ENCODE measurements around the gene PTCD3. TPM values are rescaled to one million over a fixed set of nuclear protein-coding genes. Genes with fewer than 3 reads are reported as not detected.

Gene PTCD3
- total RNA-seq, 2 donors from 2014 or later = 96.2 to 108 TPM

- DNase-seq = no peak
- H3K4me3 ChIP-seq = no peak overlapping the region
- no peak overlapping the region for H3K27ac ChIP-seq
- H3K36me3 ChIP-seq = no peaks in the 10 kb centered on the region
- peaks cover 6% of the 10 kb centered on the region for H3K4me1 ChIP-seq
- TF ChIP-seq CTCF (IDR thresholded peaks at IDR 0.05) = no peak
- H3K9me3 ChIP-seq = no peaks in the 10 kb centered on the region
- no peaks in the 10 kb centered on the region for H3K27me3 ChIP-seq
- H3K9ac ChIP-seq (ENCODE audit: low read depth in 2 of 2, low read length in 2 of 2) = no peak overlapping the region
- intact Hi-C loops (cut with DNase I) = no loop called here
Observed at GRCh38 chr2:86082756-86083155, 23.3 kb upstream of the PTCD3 start.

DNA sequence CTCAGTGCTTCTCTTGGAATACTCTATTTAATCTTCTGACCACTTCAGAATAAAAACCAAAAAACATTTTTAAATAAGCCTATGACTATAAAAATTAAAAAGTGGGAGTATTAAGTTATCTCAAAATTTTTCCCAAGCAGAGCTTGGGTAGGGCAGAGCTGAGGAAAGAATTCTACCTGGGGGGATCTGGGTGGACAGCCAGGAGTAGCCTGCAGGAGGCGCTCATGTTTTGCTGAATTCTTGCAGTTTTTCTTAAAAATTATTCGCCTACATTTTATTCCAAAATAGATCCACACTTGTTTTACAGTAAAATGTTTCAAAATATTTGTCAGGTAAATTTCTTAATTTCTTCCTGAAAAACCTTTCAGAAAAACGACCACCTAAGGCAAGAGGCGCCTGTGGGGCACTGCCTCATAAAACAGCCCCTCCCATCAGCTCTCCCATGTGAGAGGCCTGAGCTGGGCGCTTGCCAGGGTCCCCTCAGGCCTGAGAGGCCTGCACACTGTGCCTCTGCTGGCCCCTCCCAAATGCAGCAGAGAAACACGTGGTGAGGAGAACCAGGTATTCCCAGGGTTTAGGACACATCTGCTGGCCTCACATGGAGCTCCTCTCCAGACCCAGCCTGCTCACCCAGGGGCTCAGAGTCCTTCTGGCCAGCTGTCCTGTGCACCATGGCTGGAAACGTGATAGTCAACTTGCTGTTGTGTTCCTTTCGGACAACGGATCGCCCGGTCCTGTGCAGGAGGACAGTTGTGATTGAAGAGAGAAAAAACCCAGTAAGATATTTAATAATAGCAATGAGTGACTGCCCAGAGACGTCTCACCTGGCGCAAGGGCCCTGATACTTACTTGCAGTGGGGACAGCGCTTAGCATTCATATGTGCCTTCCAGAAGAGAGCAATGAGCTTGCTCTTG, 17.8 kb upstream of the PTCD3 start:
- no peak for TF ChIP-seq CTCF (IDR thresholded peaks at IDR 0.05)
- Histone ChIP-seq H3K27me3 (no peaks in the 10 kb centered on the region), H3K4me3 (no peak overlapping the region), H3K9me3 (no peaks in the 10 kb centered on the region), H3K9ac (ENCODE audit: low read depth in 2 of 2, low read length in 2 of 2) (no peak overlapping the region), H3K4me1 (no peaks in the 10 kb centered on the region), H3K27ac (no peak overlapping the region), H3K36me3 (peaks cover 8% of the 10 kb centered on the region)
- DNase-seq = no peak
- intact Hi-C loops (cut with DNase I) = no loop called here

- Histone ChIP-seq H3K9me3 (no peaks in the 10 kb centered on the region), H3K27me3 (no peaks in the 10 kb centered on the region), H3K9ac (ENCODE audit: low read depth in 2 of 2, low read length in 2 of 2) (no peak overlapping the region), H3K27ac (no peak overlapping the region), H3K36me3 (peaks cover 8% of the 10 kb centered on the region), H3K4me3 (no peak overlapping the region), H3K4me1 (no peaks in the 10 kb centered on the region)
- no peak for DNase-seq
- TF ChIP-seq CTCF (IDR thresholded peaks at IDR 0.05) = no peak
- intact Hi-C loops (cut with DNase I) = no loop called here
Observed at GRCh38 chr2:86094229-86094628, 11.8 kb upstream of the PTCD3 start.

DNA sequence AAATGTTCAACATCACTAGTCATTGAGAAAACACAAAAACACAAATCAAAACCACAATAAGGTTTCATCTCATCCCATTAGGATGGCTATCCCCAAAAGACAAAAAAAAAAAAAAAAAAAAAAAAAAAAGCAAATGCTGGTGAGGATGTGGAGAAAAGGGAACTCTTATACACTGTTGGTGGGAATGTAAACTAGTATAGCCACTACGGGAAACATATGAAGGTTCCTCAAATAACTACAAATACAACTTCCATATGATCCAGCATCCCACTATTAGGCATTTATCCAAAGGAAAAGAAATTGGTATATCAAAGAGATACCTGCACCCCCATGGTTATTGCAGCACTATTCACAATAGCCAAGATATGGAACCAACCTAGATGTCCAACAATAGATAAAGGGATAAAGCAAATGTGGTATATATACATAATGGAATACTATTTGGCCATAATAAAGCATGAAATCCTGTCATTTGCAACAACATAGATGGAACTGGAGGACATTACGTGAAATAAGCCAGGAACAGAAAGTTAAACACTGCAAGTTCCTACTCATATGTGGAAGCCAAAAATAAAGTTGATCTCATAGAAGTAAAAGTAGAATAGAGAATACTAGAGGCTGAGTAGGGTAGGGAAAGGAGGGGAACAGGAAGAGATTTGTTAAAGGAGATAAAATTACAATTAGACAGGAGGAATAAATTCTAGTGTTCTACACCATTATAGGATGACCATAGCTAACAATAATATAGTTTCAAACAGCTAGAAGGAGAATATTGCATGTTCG, 8.7 kb upstream of the PTCD3 start:
- no peak overlapping the region for H3K27ac ChIP-seq
- intact Hi-C loops (cut with DNase I) = no loop called here
- H3K36me3 ChIP-seq = no peaks in the 10 kb centered on the region

More for the DNA sequence above, 8.7 kb upstream of the PTCD3 start:
- Histone ChIP-seq H3K27me3 (no peaks in the 10 kb centered on the region), H3K9ac (ENCODE audit: low read depth in 2 of 2, low read length in 2 of 2) (no peak overlapping the region), H3K4me1 (no peaks in the 10 kb centered on the region), H3K4me3 (no peak overlapping the region), H3K9me3 (no peaks in the 10 kb centered on the region)
- DNase-seq = no peak
- no peak for TF ChIP-seq CTCF (IDR thresholded peaks at IDR 0.05)
